GM12891 (cell line): ENCODE results near the gene JUND.

Experiments used
- POLR2A ChIP-seq: IDR thresholded peaks from 2 replicates; pipeline ENCODE4 v1.6.1; 2011; ENCODE audit warnings: low read depth, low read length, control low read depth
- POLR2AphosphoS5 ChIP-seq: IDR thresholded peaks from 2 replicates; pipeline ENCODE4 v1.6.1; 2011; ENCODE audit warnings: low read depth, low read length, control low read depth
- SPI1 ChIP-seq: IDR thresholded peaks from 2 replicates; pipeline ENCODE4 v1.6.1; 2011; ENCODE audit warnings: low read depth, low read length, control low read depth
- TAF1 ChIP-seq: IDR thresholded peaks from 2 replicates; pipeline ENCODE4 v1.6.1; 2011; ENCODE audit warnings: low read depth, low read length, control low read depth

- TF ChIP-seq POLR2AphosphoS5 (no peak), POLR2A (no peak), TAF1 (no peak), SPI1 (no peak)
Observed at GRCh38 chr19:18313398-18313797, 32.0 kb upstream of the JUND start.
